H9 (cell line): ENCODE results near the gene KRT12. TPM values are rescaled to one million over a fixed set of nuclear protein-coding genes. Genes with fewer than 3 reads are reported as not detected.

Source experiments
- DNase-seq: peaks from one replicate; pipeline ENCODE4 v3.0.0-alpha.2; 2017
- H2AFZ ChIP-seq: one replicate; pipeline ENCODE4 v1.6.1; 2013; ENCODE audit warnings: mild to moderate bottlenecking, low read length, control low read depth, moderate library complexity
- H2AK5ac ChIP-seq: 2 replicates; pipeline ENCODE4 v1.6.1; 2013; ENCODE audit warnings: low read length, control low read depth, mixed read lengths; ENCODE audit not compliant: insufficient read length
- H2BK120ac ChIP-seq: one replicate; pipeline ENCODE4 v1.6.1; 2013; ENCODE audit warnings: low read depth, mild to moderate bottlenecking, low read length, control low read depth, inconsistent platforms; ENCODE audit not compliant: poor library complexity, severe bottlenecking
- H2BK12ac ChIP-seq: 2 replicates; pipeline ENCODE4 v1.6.1; 2013; ENCODE audit warnings: low read length, control low read depth, mixed read lengths, low read depth; ENCODE audit not compliant: insufficient read length
- H2BK15ac ChIP-seq: 2 replicates; pipeline ENCODE4 v1.6.1; 2013; ENCODE audit warnings: low read depth, low read length, control low read depth
- H2BK20ac ChIP-seq: one replicate; pipeline ENCODE4 v1.6.1; 2013; ENCODE audit warnings: low read depth, mild to moderate bottlenecking, low read length, control low read depth, inconsistent platforms; ENCODE audit not compliant: poor library complexity, severe bottlenecking
- H2BK5ac ChIP-seq: 2 replicates; pipeline ENCODE4 v1.6.1; 2013; ENCODE audit warnings: low read length, control low read depth, mixed read lengths; ENCODE audit not compliant: insufficient read length
- H3K14ac ChIP-seq: 2 replicates; pipeline ENCODE4 v1.6.1; 2013; ENCODE audit warnings: low read length, control low read depth; ENCODE audit not compliant: insufficient read depth
- H3K18ac ChIP-seq: 2 replicates; pipeline ENCODE4 v1.6.1; 2013; ENCODE audit warnings: low read depth, mild to moderate bottlenecking, mixed read lengths, low read length, control low read depth; ENCODE audit not compliant: insufficient read length
- H3K23ac ChIP-seq: 2 replicates; pipeline ENCODE4 v1.6.1; 2013; ENCODE audit warnings: low read length, control low read depth, mixed read lengths, low read depth; ENCODE audit not compliant: insufficient read length
- H3K23me2 ChIP-seq: 2 replicates; pipeline ENCODE4 v1.6.1; 2013; ENCODE audit warnings: low read depth, mild to moderate bottlenecking, mixed read lengths, low read length, control low read depth; ENCODE audit not compliant: insufficient read length, poor library complexity, severe bottlenecking
- H3K27ac ChIP-seq: 2 replicates; pipeline ENCODE4 v1.5.1; 2013; ENCODE audit warnings: low read length, control low read depth, mixed read lengths, low read depth; ENCODE audit not compliant: insufficient read length
- H3K27me3 ChIP-seq: 2 replicates; pipeline ENCODE4 v1.6.1; 2013; ENCODE audit warnings: low read length, control low read depth, inconsistent platforms; ENCODE audit not compliant: insufficient read depth
- H3K4ac ChIP-seq: 2 replicates; pipeline ENCODE4 v1.6.1; 2013; ENCODE audit warnings: low read depth, mild to moderate bottlenecking, control low read depth, inconsistent platforms, low read length, moderate library complexity
- H3K4me1 ChIP-seq: 2 replicates; pipeline ENCODE4 v1.6.1; 2013; ENCODE audit warnings: low read length, control low read depth, inconsistent platforms; ENCODE audit not compliant: insufficient read depth
- H3K4me2 ChIP-seq: 2 replicates; pipeline ENCODE4 v1.6.1; 2013; ENCODE audit warnings: low read length, control low read depth, mixed read lengths; ENCODE audit not compliant: insufficient read length, insufficient read depth
- H3K56ac ChIP-seq: 2 replicates; pipeline ENCODE4 v1.6.1; 2013; ENCODE audit warnings: low read depth, mild to moderate bottlenecking, mixed read lengths, low read length, control low read depth; ENCODE audit not compliant: insufficient read length
- H3K79me1 ChIP-seq: 2 replicates; pipeline ENCODE4 v1.6.1; 2013; ENCODE audit warnings: low read depth, mild to moderate bottlenecking, moderate library complexity, low read length, control low read depth, inconsistent platforms; ENCODE audit not compliant: insufficient read depth, poor library complexity, severe bottlenecking
- H3K79me2 ChIP-seq: 2 replicates; pipeline ENCODE4 v1.6.1; 2013; ENCODE audit warnings: low read length, control low read depth, inconsistent platforms; ENCODE audit not compliant: insufficient read depth
- H3K9ac ChIP-seq: 2 replicates; pipeline ENCODE4 v1.6.1; 2013; ENCODE audit warnings: low read length, control low read depth, mixed read lengths; ENCODE audit not compliant: insufficient read length; ENCODE audit errors: extremely low read depth
- H3K9me3 ChIP-seq: one replicate; pipeline ENCODE4 v1.6.1; 2013; ENCODE audit warnings: low read depth, low read length, inconsistent platforms; ENCODE audit not compliant: control insufficient read depth
- H3T11ph ChIP-seq: one replicate; pipeline ENCODE4 v1.6.1; 2013; ENCODE audit warnings: mild to moderate bottlenecking, low read length, control low read depth, inconsistent platforms
- H4K20me1 ChIP-seq: one replicate; pipeline ENCODE4 v1.6.1; 2013; ENCODE audit not compliant: control insufficient read depth, insufficient read length, insufficient read depth
- H4K5ac ChIP-seq: 2 replicates; pipeline ENCODE4 v1.6.1; 2013; ENCODE audit warnings: low read depth, mild to moderate bottlenecking, mixed read lengths, low read length, control low read depth; ENCODE audit not compliant: insufficient read length
- H4K8ac ChIP-seq: replicated peaks from 2 replicates; pipeline ENCODE4 v1.6.1; 2013; ENCODE audit warnings: low read length, control low read depth, mixed read lengths, low read depth; ENCODE audit not compliant: insufficient read length
- H4K91ac ChIP-seq: 2 replicates; pipeline ENCODE4 v1.6.1; 2013; ENCODE audit warnings: low read depth, mild to moderate bottlenecking, moderate library complexity, mixed read lengths, low read length, control low read depth; ENCODE audit not compliant: insufficient read length
- H3K27ac Mint-ChIP-seq, 3 experiments: 2 replicates in 2 of 3; 3 replicates in 1 of 3; pipeline ENCODE4 v1.8.0; 2020 to 2021; ENCODE audit warnings: mixed read lengths in 3 of 3, mild to moderate bottlenecking in 1 of 3, moderate library complexity in 1 of 3
- H3K27me3 Mint-ChIP-seq: 2 replicates; pipeline ENCODE4 v1.8.0; 2021; ENCODE audit warnings: low read depth, mild to moderate bottlenecking, moderate library complexity, mixed read lengths
- H3K36me3 Mint-ChIP-seq, 3 experiments: 2 replicates in 2 of 3; 3 replicates in 1 of 3; pipeline ENCODE4 v1.8.0; 2020 to 2021; ENCODE audit warnings: low read depth in 3 of 3, mixed read lengths in 3 of 3; ENCODE audit not compliant: insufficient read depth in 1 of 3
- H3K4me1 Mint-ChIP-seq, 2 experiments: 2 replicates each; pipeline ENCODE4 v1.8.0; 2020; ENCODE audit warnings: mixed read lengths in 2 of 2
- H3K4me3 Mint-ChIP-seq, 2 experiments: 2 replicates in 1 of 2; 3 replicates in 1 of 2; pipeline ENCODE4 v1.8.0; 2020 to 2021; ENCODE audit warnings: mild to moderate bottlenecking in 2 of 2, mixed read lengths in 2 of 2, moderate library complexity in 1 of 2
- H3K9me3 Mint-ChIP-seq, 2 experiments: 2 replicates in 1 of 2; 3 replicates in 1 of 2; pipeline ENCODE4 v1.8.0; 2020; ENCODE audit warnings: mild to moderate bottlenecking in 2 of 2, mixed read lengths in 2 of 2, moderate library complexity in 1 of 2
- WGBS: extraction: QIAGEN DNeasy Blood & Tissue Kit; methylation state at CpG from one replicate; pipeline ENCODE4 v1.1.7; 2013; ENCODE audit warnings: missing lambda C conversion rate, low lambda C conversion rate, mixed read lengths; ENCODE audit not compliant: insufficient read length; ENCODE audit errors: extremely low coverage; 5-methylcytosine and 5-hydroxymethylcytosine counted together
- total RNA-seq: library from RNA; stranded (reverse); gene quantifications from 2 replicates; pipeline ENCODE4 v1.2.1, GENCODE V29; 2021
- TF ChIP-seq, protein P1 (sequence below): fragments of 200-600 bp; sonication (generic); conservative IDR thresholded peaks from 3 replicates; pipeline ENCODE4 v1.8.0; 2021; ENCODE audit warnings: antibody characterized with exemption, mild to moderate bottlenecking

The KRT12 gene
- total RNA-seq, 1 experiment from 2014 or later, result not detected

DNA sequence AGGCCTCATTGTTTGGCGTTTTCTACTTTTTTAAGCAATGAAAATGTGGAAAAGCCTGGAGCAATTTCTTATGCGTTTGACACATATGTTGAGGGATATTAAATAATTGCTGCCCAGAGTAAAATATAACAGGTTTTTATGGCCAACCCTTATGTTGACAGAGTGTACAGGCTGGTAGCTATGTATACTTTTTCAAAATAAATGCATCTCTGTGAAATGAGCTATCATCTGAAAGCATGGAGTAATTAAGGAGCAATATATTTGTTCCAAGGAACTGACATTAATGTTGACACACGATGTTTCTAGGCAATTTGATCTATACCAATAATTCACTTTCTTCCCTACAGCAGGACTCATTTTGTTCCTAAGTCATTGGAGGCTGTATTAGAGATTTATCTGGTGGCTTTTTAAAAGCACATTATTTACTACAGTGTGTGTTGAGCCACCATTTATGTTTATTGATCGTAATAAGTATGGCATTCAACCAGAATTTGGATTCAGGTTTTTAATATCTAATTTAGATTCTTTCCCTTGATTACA is 30.0 kb upstream of the KRT12 start:
- H3K9me3 ChIP-seq, result no peaks in the 10 kb centered on the region
- H3K79me1 ChIP-seq, result no peaks in the 10 kb centered on the region
- H3K4me1 ChIP-seq, result no peaks in the 10 kb centered on the region
- peaks cover 4% of the 10 kb centered on the region for H3K27me3 Mint-ChIP-seq
- no peak overlapping the region for H2AK5ac ChIP-seq
- no peaks in the 10 kb centered on the region for H3K79me2 ChIP-seq
- H3K14ac ChIP-seq, result no peak overlapping the region
- no peak overlapping the region for H4K5ac ChIP-seq
- no peak overlapping the region for H3K9ac ChIP-seq
- no peaks in the 10 kb centered on the region for H3K9me3 Mint-ChIP-seq
- TF ChIP-seq, protein P1, sequence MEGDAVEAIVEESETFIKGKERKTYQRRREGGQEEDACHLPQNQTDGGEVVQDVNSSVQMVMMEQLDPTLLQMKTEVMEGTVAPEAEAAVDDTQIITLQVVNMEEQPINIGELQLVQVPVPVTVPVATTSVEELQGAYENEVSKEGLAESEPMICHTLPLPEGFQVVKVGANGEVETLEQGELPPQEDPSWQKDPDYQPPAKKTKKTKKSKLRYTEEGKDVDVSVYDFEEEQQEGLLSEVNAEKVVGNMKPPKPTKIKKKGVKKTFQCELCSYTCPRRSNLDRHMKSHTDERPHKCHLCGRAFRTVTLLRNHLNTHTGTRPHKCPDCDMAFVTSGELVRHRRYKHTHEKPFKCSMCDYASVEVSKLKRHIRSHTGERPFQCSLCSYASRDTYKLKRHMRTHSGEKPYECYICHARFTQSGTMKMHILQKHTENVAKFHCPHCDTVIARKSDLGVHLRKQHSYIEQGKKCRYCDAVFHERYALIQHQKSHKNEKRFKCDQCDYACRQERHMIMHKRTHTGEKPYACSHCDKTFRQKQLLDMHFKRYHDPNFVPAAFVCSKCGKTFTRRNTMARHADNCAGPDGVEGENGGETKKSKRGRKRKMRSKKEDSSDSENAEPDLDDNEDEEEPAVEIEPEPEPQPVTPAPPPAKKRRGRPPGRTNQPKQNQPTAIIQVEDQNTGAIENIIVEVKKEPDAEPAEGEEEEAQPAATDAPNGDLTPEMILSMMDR, result no peak
- H3T11ph ChIP-seq, result no peak overlapping the region
- no peak overlapping the region for H2BK12ac ChIP-seq
- H4K91ac ChIP-seq, result no peak overlapping the region
- H3K4ac ChIP-seq, result no peak overlapping the region
- no peak overlapping the region for H3K27ac Mint-ChIP-seq
- no peaks in the 10 kb centered on the region for H4K20me1 ChIP-seq
- no peak overlapping the region for H3K27ac ChIP-seq
- H3K4me3 Mint-ChIP-seq, result no peak overlapping the region
- H3K4me2 ChIP-seq, result no peak overlapping the region
- peaks cover 7 to 12% of the 10 kb centered on the region in 2 experiments for H3K4me1 Mint-ChIP-seq
- H3K23me2 ChIP-seq, result no peaks in the 10 kb centered on the region
- no peak overlapping the region for H4K8ac ChIP-seq
- no peak overlapping the region for H2BK120ac ChIP-seq
- no peak overlapping the region for H2BK15ac ChIP-seq
- H2BK20ac ChIP-seq, result no peak overlapping the region
- no peak overlapping the region for H3K23ac ChIP-seq
- H2AFZ ChIP-seq, result no peak overlapping the region
- DNase-seq, result no peak
- no peak overlapping the region for H3K56ac ChIP-seq
- H3K36me3 Mint-ChIP-seq, result no peaks in the 10 kb centered on the region
- no peak overlapping the region for H2BK5ac ChIP-seq
- H3K27me3 ChIP-seq, result no peaks in the 10 kb centered on the region
- H3K18ac ChIP-seq, result no peak overlapping the region
- no CpG with 5 or more reads among the region's 4 CpGs for WGBS
